Choroid plexus epithelial cell (primary cell): ENCODE measurements around the gene SOCS2.

Source experiments
- DNase-seq: peaks from one replicate; pipeline ENCODE4 v3.0.0-alpha.2; 2010; ENCODE audit warnings: low read depth
- H3K4me3 ChIP-seq: 2 replicates; pipeline ENCODE4 v1.5.1; 2011; ENCODE audit warnings: low read depth, mild to moderate bottlenecking, control low read depth, low read length, moderate library complexity
- CTCF ChIP-seq: conservative IDR thresholded peaks from 2 replicates; pipeline ENCODE4 v1.5.1; 2011; ENCODE audit warnings: low read depth, mild to moderate bottlenecking, control low read depth, inconsistent platforms, low read length, moderate library complexity

SOCS2 gene

GRCh38 chr12:93595351-93595750 is 22.9 kb downstream of the SOCS2 start:
- H3K4me3 ChIP-seq: no peak overlapping the region
- TF ChIP-seq CTCF: no peak
- peak; percentile 26 for DNase-seq

GRCh38 chr12:93597608-93598007 is 25.1 kb downstream of the SOCS2 start:
- H3K4me3 ChIP-seq: no peak overlapping the region
- no peak for DNase-seq
- no peak for TF ChIP-seq CTCF

- no peak for DNase-seq
- H3K4me3 ChIP-seq: no peak overlapping the region
- no peak for TF ChIP-seq CTCF
Measured at GRCh38 chr12:93599192-93599591, 26.7 kb downstream of the SOCS2 start.

GRCh38 chr12:93601591-93601990 is 29.1 kb downstream of the SOCS2 start:
- TF ChIP-seq CTCF: no peak
- no peak overlapping the region for H3K4me3 ChIP-seq
- DNase-seq: no peak

GRCh38 chr12:93602897-93603668 is 30.6 kb downstream of the SOCS2 start:
- H3K4me3 ChIP-seq: no peak overlapping the region
- DNase-seq: no peak
- no peak for TF ChIP-seq CTCF

GRCh38 chr12:93603762-93604161 is 31.3 kb downstream of the SOCS2 start:
- TF ChIP-seq CTCF: no peak
- DNase-seq: no peak

GRCh38 chr12:93608313-93608712 is 35.8 kb downstream of the SOCS2 start:
- no peak for TF ChIP-seq CTCF
- no peak for DNase-seq

More at GRCh38 chr12:93603762-93604161, 31.3 kb downstream of the SOCS2 start:
- H3K4me3 ChIP-seq: no peak overlapping the region

More at GRCh38 chr12:93608313-93608712, 35.8 kb downstream of the SOCS2 start:
- H3K4me3 ChIP-seq: no peak overlapping the region
